Activated CD4-positive, alpha-beta T cell treated with anti-CD3 and anti-CD28 coated beads, Interleukin-2, Interleukin-4, amounts not matched to agents 100 ng/mL and 50 ng/mL, durations not matched to agents 16 hours and 8 hours (primary cell): ENCODE results near the gene ACBD4.

Experiments used
- DNase-seq: peaks from one replicate; pipeline ENCODE4 v3.0.0-alpha.2; 2020; ENCODE audit warnings: low spot score

Gene ACBD4

DNA sequence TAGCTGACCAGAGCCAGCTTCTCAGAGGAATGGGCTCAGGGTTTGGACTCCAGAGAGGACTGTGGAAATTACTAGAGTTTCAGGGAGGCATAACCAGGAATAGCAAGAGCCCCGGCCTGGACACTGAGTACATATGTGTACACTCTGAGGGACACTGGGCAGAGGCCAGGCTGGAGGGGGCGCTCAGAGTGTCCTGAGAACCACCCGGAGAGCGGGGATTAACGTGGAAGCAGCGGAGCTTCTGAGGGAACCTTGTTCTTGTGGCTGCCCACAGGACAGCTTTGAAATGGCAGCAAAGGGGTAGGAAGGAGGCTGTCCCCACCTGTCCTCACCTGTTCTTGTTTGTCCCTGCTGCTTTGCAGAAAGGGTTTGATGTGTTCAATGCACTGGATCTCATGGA lies 31.0 kb upstream of the ACBD4 start:
- DNase-seq, result no peak

GRCh38 chr17:45104907-45105624 lies 30.4 kb upstream of the ACBD4 start:
- DNase-seq, result no peak

- no peak for DNase-seq
Observed at GRCh38 chr17:45106096-45106495, 29.4 kb upstream of the ACBD4 start.

DNA sequence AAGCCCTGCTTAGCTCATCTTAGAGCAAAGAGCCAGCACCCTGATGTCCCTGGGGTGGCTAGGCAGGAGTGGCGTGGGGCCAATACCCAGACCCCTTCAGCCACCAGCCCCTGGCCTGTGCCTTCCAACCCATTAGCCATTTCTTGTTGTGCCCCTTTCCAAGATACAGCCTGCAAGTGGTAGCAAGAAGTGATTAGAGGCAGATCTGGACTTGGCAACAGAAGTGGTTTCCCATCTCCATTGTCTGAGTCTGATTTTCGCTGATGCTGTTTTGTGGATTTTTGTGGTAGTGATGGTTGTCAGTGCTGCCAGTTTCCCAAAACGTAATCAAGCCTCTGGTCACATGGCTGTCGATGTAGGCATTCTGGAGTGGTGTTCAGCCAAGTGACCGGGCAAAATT lies 28.9 kb upstream of the ACBD4 start:
- no peak for DNase-seq

DNA sequence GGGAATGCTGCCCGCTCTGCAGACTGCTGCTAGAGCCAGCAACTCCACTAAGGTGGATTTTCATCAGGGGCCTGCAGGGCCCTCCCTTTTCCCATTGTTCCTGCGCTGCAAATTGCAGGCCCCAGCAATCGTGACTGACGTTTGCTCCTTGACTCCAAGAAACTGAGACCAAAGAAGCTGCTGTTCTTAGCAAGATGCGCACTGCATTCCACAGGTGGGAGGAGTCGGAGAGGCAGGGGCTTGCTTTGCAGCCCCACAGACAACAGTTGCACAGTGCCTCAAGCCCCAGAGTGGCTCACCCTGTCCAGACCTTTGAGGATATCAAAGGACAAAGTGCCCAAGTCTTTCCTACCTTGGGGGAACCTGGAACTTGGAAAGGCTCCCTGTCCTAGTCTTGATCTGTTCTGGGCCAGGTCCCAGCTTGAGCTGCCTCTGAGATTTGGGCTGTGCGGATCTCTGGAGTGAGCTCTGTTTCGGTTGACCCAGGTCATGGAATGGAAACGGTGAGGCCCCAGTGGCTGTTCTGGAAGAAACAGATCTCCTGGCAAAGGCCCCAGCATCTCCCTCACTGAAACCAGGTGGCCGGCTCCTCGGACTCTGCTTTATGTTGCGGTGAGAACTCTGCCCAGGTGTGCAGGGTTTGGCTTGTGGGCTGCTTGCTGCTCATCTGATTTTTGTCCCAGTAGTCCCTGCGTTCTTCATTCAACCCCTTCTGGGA lies 28.0 kb upstream of the ACBD4 start:
- no peak for DNase-seq

DNA sequence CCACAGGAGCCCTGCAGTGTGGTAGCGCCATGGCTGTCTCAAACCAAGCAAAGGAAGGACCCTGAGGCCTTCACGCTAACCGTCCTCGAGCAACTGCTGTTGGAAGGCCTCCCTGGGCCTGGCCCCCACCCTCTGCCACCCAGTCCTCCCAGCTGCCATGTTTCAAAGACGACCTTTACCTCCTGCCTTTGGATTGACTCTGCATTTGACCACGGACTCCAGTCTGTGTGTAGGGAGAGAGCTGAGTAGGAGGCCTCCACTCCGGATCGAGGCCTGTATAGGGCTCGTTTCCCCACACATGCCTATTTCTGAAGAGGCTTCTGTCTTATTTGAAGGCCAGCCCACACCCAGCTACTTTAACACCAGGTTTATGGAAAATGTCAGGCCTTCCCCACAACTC lies 27.4 kb upstream of the ACBD4 start:
- DNase-seq, result no peak

DNA sequence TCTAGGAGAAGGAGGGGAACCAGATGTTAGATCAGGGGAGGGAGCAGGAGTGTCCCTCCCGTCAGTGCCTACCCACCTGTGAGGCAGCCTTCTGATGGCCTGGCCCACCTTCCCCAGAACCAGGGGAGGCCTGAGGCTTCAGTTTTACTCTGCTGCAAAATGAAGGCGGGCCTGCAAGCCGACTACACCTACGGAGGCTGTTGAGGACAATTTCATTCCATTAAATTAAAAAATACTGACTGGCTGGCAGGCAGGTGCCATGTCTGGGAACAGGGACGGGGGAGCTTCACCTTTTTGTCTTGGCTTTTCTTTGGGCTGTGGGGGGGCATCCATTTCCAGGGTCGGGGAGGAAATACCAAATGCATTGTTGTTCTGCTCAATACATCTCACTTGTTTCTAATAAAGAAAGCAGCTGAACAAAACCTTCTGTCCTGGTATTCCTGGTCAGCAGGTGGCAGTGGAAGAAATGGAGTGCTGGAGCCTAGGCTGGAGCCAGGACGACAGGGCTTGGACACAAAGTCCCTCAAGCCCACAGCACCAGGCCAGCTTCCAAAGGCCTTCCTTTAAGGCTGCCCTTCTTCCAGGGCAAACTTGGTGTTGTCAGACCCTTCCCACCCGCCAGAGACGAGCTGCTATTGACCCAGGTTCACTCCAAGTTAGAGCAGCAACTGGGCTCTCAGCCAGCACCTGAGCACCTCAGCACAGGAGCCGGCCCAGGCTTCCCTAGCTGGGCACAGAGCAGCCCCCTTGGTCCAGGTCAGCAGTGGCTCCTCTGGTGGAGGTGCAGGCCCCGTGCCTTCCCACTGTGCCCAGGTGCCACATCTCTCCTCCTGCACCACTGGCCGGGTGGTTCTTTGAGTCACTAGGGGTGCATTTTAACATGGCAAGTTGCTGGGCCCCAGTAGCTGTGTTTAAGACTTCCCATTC lies 26.6 kb upstream of the ACBD4 start:
- no peak for DNase-seq

- no peak for DNase-seq
Observed at GRCh38 chr17:45110676-45111611, 24.5 kb upstream of the ACBD4 start.

GRCh38 chr17:45111850-45112249 lies 23.6 kb upstream of the ACBD4 start:
- DNase-seq, result no peak

GRCh38 chr17:45112559-45113423 lies 22.7 kb upstream of the ACBD4 start:
- DNase-seq, result no peak

DNA sequence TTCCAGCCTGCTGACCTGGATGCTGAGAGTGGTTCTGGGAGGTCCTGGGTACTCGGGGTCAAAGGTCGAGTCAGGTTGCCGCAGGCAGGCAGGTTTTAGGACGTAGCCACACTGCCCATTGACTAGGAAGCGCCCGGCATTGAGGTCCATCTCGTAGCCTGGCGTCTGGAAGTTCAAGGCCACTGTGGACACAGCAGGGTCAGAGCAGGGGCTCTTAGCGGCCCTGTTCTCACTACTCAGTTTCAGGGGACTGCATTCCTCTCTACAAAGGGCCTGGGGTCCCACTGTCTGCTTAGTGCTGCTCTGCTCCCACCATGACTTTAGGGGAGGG lies 22.1 kb upstream of the ACBD4 start:
- no peak for DNase-seq

DNA sequence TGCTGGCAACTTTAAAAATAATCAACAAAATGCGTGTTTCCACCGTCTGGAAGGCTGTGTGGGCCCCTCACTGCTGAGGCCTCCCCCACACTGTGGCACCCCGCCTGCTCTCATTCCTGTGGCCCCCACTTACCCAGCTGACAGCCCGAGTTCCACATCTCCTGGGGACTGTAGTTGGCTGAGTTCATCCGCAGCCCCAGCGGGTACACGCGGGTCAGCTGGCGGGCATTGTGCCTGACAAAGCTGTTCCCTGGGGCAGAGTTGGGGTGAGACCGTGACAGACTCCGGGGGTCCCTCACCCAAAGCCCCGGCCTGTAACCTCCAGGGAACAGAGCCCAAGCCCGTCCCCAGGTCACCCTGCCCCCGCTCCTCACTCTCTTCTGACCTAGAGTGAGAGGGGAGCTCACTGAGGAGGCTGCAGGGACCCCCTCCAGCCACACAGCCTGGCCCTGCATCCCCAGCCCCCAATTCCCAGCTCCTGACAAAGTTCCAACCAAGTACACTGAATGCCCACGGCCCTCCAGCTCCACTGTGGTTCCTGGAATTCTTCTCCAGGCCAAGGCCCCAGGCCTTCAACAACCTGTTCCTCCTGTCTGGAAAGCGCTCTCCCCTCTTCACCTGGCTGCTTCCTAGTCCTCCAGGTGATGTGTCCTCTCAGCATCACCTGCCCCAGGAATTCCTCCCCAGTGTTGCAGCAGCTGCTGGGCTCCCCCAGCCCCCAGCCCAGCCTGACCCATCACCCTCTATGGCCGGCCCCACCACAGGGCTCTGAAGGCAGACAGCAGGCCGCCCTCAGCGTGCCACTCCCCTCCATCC lies 21.2 kb upstream of the ACBD4 start:
- no peak for DNase-seq

DNA sequence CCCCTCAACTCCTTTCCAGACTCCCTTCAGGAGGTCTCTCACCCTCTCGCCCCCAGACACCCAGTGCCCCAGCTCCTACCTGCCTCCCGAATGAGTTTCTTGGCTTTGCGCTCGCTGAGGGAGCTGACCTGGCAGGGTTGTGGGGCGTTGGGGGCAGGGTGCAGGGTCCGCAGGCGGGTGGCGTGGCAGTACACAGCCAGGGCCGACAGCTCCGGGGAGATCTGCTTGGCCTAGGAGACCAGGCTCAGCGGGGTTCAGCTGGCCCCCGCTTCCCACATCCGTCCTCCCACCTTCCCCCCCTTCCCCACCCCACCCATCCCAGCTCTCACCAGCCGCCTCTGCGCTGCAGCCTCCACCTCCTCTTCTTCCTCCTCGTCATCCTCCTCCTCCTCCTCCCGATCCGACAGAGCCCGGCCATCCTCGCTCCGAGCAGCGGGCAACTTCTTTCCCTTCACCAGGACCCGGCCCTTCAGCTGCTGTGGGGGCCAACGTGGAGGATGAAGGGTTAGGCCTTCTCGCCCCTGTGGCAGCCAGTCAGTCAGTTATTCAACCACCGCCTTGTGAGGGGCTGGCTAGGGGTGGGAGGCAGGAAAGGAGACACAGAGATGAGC lies 20.4 kb upstream of the ACBD4 start:
- DNase-seq, result no peak

- no peak for DNase-seq
Observed at GRCh38 chr17:45115871-45116270, 19.6 kb upstream of the ACBD4 start.

DNA sequence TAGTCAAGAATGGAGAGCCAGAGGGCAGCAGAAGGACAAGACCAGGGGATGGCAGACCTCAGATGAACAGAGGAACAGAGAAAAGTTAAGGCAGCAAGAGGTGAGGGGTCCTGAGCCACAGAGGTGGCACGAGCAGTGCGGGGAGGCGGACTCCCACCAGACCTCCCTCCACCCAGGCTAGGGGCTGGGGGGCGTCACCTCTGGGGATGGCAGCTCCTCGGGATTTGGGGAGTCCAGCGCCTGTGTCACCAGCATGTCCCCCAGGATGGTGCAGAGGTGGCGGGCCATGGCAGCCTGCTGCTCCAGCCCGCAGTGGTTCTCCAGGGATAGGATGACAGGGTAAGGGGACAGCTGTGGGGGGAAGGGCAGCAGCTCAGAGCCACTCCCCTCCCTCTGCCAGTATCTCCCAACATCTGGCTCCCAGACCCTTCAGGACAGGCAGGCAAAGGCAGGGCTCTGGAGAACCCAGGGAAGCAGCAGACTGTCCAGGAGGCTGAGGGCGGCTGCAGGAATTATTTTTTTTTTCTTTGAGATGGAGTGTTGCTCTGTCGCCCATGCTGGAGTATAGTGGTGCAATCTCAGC lies 19.0 kb upstream of the ACBD4 start:
- DNase-seq, result no peak

DNA sequence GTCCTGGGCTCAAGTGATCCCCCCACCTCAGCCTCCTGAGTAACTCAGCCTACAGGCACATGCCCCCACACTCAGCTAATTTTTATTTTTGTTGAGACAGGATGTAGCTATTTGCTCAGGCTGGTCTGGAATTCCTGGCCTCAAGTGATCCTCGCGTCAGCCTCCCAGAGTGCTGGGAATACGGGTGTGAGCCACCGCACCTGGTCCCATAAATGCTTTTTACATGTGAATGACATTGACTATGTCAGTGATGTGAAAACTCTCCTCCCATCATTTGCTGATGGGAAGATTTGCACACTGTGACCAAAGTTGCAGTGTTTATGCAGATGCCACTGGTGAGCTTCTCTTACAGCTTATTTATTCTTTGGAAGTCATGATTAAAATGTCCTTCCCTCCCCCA lies 18.2 kb upstream of the ACBD4 start:
- DNase-seq, result no peak

- DNase-seq, result no peak
Observed at GRCh38 chr17:45117848-45118646, 17.4 kb upstream of the ACBD4 start.

DNA sequence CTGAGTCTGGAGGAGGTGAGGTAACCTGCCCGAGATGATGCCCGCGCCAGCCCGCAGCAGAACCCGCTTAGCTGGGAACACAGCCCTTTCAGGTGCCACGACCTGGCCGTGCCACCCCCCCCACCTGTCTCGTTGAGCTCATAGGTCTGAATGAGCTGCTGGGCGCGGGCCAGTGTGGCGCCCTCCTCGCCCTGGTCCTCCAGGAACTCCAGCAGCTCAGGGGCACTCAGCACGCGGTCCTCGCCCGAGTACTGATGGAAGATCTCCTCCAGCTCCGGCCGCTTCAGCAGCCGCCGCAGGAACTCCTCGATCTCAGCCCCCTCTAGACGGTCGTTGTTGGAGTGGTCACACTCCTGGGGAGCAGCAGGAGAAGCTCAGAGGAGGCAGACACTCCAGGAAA lies 16.8 kb upstream of the ACBD4 start:
- no peak for DNase-seq
